Endodermal cell (in vitro differentiated cells): Measurements from ENCODE around the gene DPP4. TPM values are rescaled to one million over a fixed set of nuclear protein-coding genes. Genes with fewer than 3 reads are reported as not detected.

Source experiments
- DNase-seq: peaks from one replicate; pipeline ENCODE4 v3.0.0-alpha.2; 2017
- H3K27ac ChIP-seq: 2 replicates; pipeline ENCODE4 v1.5.1; 2013; ENCODE audit warnings: mild to moderate bottlenecking, low read depth, low read length, moderate library complexity
- H3K27me3 ChIP-seq: 2 replicates; pipeline ENCODE4 v1.6.1; 2013; ENCODE audit warnings: mild to moderate bottlenecking, low read length, moderate library complexity; ENCODE audit not compliant: insufficient read depth, control insufficient read depth, poor library complexity, severe bottlenecking
- H3K36me3 ChIP-seq: 2 replicates; pipeline ENCODE4 v1.7.0; 2013; ENCODE audit warnings: mild to moderate bottlenecking, low read length, moderate library complexity; ENCODE audit not compliant: control insufficient read depth, insufficient read depth
- H3K4me1 ChIP-seq: one replicate; pipeline ENCODE4 v1.7.0; 2013; ENCODE audit warnings: low read length; ENCODE audit not compliant: control insufficient read depth, insufficient read depth
- H3K4me3 ChIP-seq: 2 replicates; pipeline ENCODE4 v1.5.1; 2013; ENCODE audit warnings: mild to moderate bottlenecking, low read length, moderate library complexity
- H3K9ac ChIP-seq: 2 replicates; pipeline ENCODE4 v1.6.1; 2013; ENCODE audit warnings: mild to moderate bottlenecking, low read length, moderate library complexity; ENCODE audit not compliant: poor library complexity, severe bottlenecking; ENCODE audit errors: extremely low read depth
- H3K9me3 ChIP-seq: 2 replicates; pipeline ENCODE4 v1.6.1; 2013; ENCODE audit warnings: mild to moderate bottlenecking, low read length, moderate library complexity; ENCODE audit not compliant: control insufficient read depth
- H3K27ac Mint-ChIP-seq: 2 replicates; pipeline ENCODE4 v1.8.0; 2020; ENCODE audit warnings: mixed read lengths
- H3K27me3 Mint-ChIP-seq: 2 replicates; pipeline ENCODE4 v1.8.0; 2021; ENCODE audit warnings: mild to moderate bottlenecking, mixed read lengths; ENCODE audit not compliant: insufficient read depth
- H3K36me3 Mint-ChIP-seq: 2 replicates; pipeline ENCODE4 v1.8.0; 2020; ENCODE audit warnings: low read depth, mixed read lengths
- H3K4me1 Mint-ChIP-seq: 2 replicates; pipeline ENCODE4 v1.8.0; 2020; ENCODE audit warnings: mixed read lengths
- H3K4me3 Mint-ChIP-seq: 2 replicates; pipeline ENCODE4 v1.8.0; 2020; ENCODE audit warnings: mild to moderate bottlenecking, moderate library complexity, mixed read lengths
- H3K9me3 Mint-ChIP-seq: 2 replicates; pipeline ENCODE4 v1.8.0; 2020; ENCODE audit warnings: mild to moderate bottlenecking, mixed read lengths
- WGBS, 2 experiments: methylation state at CpG; one replicate each; pipeline versions ENCODE4 v1.1.5 to v1.1.7; 2013; ENCODE audit warnings: missing lambda C conversion rate in 2 of 2, mixed read lengths in 1 of 2; ENCODE audit not compliant: insufficient coverage in 1 of 2, insufficient read length in 1 of 2; 5-methylcytosine and 5-hydroxymethylcytosine counted together
- total RNA-seq, 2 donors: library from RNA; stranded (reverse); fragmentation: NEBNext Ultra II Directional in 1 of 2; extraction: Animal tissue kit (Norgen Biotek cat#: 25700) in 1 of 2; gene quantifications; 2 replicates in 1 of 2; 3 replicates in 1 of 2; pipeline ENCODE4 v1.2.1, GENCODE V29; 2021
- TF ChIP-seq, protein P1 (sequence below): fragments of 200-600 bp; sonication (generic); conservative IDR thresholded peaks from 2 replicates; pipeline ENCODE4 v1.5.0; 2021; ENCODE audit warnings: antibody characterized with exemption, mild to moderate bottlenecking

DPP4 gene
- total RNA-seq, 2 donors from 2014 or later, result 0.46 to 1.2 TPM

DNA sequence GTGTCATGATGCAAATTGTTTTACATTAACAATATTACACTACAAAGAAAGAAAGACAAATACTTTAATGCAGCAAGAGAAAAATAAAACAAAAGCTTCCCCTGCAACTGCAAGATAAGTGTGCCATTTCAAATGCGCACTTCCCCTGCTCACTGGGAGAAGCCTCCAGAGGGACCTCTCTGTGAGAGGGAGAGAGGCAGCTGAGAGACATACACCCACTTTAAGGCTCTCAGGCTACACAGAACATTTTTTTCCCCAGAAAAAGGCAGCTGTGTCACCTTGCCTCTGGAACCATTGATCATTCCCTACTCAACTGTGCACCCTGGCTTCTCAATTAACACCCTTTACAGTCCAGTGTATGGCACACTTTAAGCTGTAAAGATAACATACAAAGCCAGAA is 75.2 kb downstream of the DPP4 start:
- Mint-ChIP-seq H3K36me3 (no peaks in the 10 kb centered on the region), H3K27me3 (no peaks in the 10 kb centered on the region), H3K4me1 (peaks cover 17% of the 10 kb centered on the region), H3K4me3 (no peak overlapping the region), H3K27ac (no peak overlapping the region), H3K9me3 (no peaks in the 10 kb centered on the region)
- no peak overlapping the region for H3K9ac ChIP-seq
- no peaks in the 10 kb centered on the region for H3K36me3 ChIP-seq
- no peak overlapping the region for H3K4me3 ChIP-seq
- 96 to 100% methylated on average over 1 of the region's 1 CpG for WGBS, 2 experiments
- peaks cover 5% of the 10 kb centered on the region for H3K4me1 ChIP-seq
- H3K27me3 ChIP-seq, result no peaks in the 10 kb centered on the region
- no peaks in the 10 kb centered on the region for H3K9me3 ChIP-seq
- no peak for DNase-seq
- TF ChIP-seq, protein P1, sequence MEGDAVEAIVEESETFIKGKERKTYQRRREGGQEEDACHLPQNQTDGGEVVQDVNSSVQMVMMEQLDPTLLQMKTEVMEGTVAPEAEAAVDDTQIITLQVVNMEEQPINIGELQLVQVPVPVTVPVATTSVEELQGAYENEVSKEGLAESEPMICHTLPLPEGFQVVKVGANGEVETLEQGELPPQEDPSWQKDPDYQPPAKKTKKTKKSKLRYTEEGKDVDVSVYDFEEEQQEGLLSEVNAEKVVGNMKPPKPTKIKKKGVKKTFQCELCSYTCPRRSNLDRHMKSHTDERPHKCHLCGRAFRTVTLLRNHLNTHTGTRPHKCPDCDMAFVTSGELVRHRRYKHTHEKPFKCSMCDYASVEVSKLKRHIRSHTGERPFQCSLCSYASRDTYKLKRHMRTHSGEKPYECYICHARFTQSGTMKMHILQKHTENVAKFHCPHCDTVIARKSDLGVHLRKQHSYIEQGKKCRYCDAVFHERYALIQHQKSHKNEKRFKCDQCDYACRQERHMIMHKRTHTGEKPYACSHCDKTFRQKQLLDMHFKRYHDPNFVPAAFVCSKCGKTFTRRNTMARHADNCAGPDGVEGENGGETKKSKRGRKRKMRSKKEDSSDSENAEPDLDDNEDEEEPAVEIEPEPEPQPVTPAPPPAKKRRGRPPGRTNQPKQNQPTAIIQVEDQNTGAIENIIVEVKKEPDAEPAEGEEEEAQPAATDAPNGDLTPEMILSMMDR, result no peak
- no peak overlapping the region for H3K27ac ChIP-seq

DNA sequence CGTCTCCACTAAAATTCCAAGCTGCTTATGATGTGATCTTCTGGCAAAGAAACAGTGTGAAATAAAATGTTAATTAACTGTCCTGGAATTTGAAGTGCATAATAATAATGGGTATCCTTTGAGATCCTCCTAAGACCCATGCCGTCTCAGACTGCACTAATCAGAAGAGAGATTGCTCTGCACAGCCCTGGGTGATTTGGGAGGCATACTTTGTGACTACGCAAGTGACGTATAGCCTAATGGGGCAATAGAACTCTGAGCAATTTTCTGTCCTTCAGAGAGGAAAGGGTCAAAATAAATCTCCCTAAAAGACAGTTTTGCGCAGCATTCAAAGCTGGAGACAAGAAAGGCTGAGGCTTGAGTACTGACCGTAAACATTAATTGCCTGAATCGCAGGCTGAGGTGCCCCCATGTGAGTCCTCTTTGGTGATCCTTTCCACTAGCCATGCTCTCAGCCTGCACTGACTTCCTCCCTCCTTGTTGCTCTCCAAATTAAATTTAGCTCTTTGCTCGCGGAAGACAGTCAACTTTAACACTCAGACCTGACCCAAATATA is 76.0 kb downstream of the DPP4 start:
- Histone ChIP-seq H3K4me3 (no peak overlapping the region), H3K27ac (no peak overlapping the region), H3K36me3 (no peaks in the 10 kb centered on the region), H3K27me3 (no peaks in the 10 kb centered on the region), H3K4me1 (peaks cover 5% of the 10 kb centered on the region), H3K9ac (no peak overlapping the region), H3K9me3 (no peaks in the 10 kb centered on the region)
- Mint-ChIP-seq H3K27ac (no peak overlapping the region), H3K27me3 (no peaks in the 10 kb centered on the region), H3K9me3 (no peaks in the 10 kb centered on the region), H3K4me3 (no peak overlapping the region), H3K4me1 (peaks cover 17% of the 10 kb centered on the region), H3K36me3 (no peaks in the 10 kb centered on the region)
- TF ChIP-seq, protein P1, result no peak
- no peak for DNase-seq
- 83 to 87% methylated on average over 7 to 9 of the region's 9 CpGs for WGBS, 2 experiments

GRCh38 chr2:161995553-161996016 is 78.4 kb downstream of the DPP4 start:
- Mint-ChIP-seq H3K9me3 (no peaks in the 10 kb centered on the region), H3K36me3 (no peaks in the 10 kb centered on the region), H3K4me1 (peaks cover 17% of the 10 kb centered on the region), H3K27me3 (no peaks in the 10 kb centered on the region), H3K27ac (no peak overlapping the region), H3K4me3 (no peak overlapping the region)
- Histone ChIP-seq H3K9me3 (no peaks in the 10 kb centered on the region), H3K27me3 (no peaks in the 10 kb centered on the region), H3K4me3 (no peak overlapping the region), H3K4me1 (peaks cover 8% of the 10 kb centered on the region), H3K36me3 (no peaks in the 10 kb centered on the region), H3K27ac (no peak overlapping the region), H3K9ac (no peak overlapping the region)
- no peak for DNase-seq
- TF ChIP-seq, protein P1, result no peak
